ENCODE measurements around the gene SLC25A26. TPM values are rescaled to one million over a fixed set of nuclear protein-coding genes. Genes with fewer than 3 reads are reported as not detected.

SLC25A26 gene
- polyA plus RNA-seq, 1 donor (not counting 4 experiments of a cell fraction or from before 2014, with no cell fraction given) = 25.2 TPM

GRCh38 chr3:66386925-66387650 lies 166.3 kb downstream of the SLC25A26 start:
- DNase-seq (ENCODE audit: low read depth, low spot score) = no peak
- dilution Hi-C loops (cut with MboI; ENCODE audit: extremely low pct_ligation_motif_present, low sequenced_read_pairs) = no loop called here
- Histone ChIP-seq H3K4me3 (ENCODE audit: control insufficient read depth in 2 of 3, extremely low read depth in 1 of 3, insufficient read depth in 2 of 3, low read depth in 1 of 3, low read length in 3 of 3) (no peak overlapping the region), H4K20me1 (ENCODE audit: control insufficient read depth, extremely low read depth, insufficient read depth, low read length) (no peaks in the 10 kb centered on the region), H3K4me2 (ENCODE audit: control insufficient read depth, extremely low read depth, insufficient read depth, low read depth, low read length) (no peak overlapping the region), H3K9ac (ENCODE audit: control insufficient read depth, extremely low read depth, insufficient read depth, low read length) (no peak overlapping the region), H3K4me1 (ENCODE audit: control insufficient read depth, extremely low read depth, insufficient read depth, low read length) (no peaks in the 10 kb centered on the region), H3K36me3 (ENCODE audit: control insufficient read depth in 2 of 2, extremely low read depth in 1 of 2, insufficient read depth in 2 of 2, low read length in 2 of 2) (peaks cover 24 to 27% of the 10 kb centered on the region in 2 experiments), H3K9me3 (ENCODE audit: control insufficient read depth, low read depth, low read length) (no peaks in the 10 kb centered on the region), H3K9me1 (ENCODE audit: control insufficient read depth, extremely low read depth, insufficient read depth, low read length) (no peaks in the 10 kb centered on the region), H3K27ac (ENCODE audit: control insufficient read depth, insufficient read depth, low read length) (no peak overlapping the region), H3K27me3 (ENCODE audit: control insufficient read depth, extremely low read depth, insufficient read depth, low read length) (no peaks in the 10 kb centered on the region), H2AFZ (ENCODE audit: control insufficient read depth, low read length) (no peak overlapping the region), H3K79me2 (ENCODE audit: control insufficient read depth, insufficient read depth, low read length) (no peaks in the 10 kb centered on the region)
- TF ChIP-seq EZH2 (IDR thresholded peaks at IDR 0.05; ENCODE audit: low read length) (no peak), CTCF (optimal IDR thresholded peaks at IDR 0.05 in 1 of 3, IDR thresholded peaks at IDR 0.05 in 1 of 3, conservative IDR thresholded peaks at IDR 0.05 in 1 of 3; ENCODE audit: extremely low read depth in 1 of 3, insufficient read depth in 2 of 3, low read length in 3 of 3) (no peak)
- FAIRE-seq = peak; percentile 61

- Histone ChIP-seq H3K4me1 (ENCODE audit: control insufficient read depth, extremely low read depth, insufficient read depth, low read length) (no peaks in the 10 kb centered on the region), H3K79me2 (ENCODE audit: control insufficient read depth, insufficient read depth, low read length) (no peaks in the 10 kb centered on the region), H3K27ac (ENCODE audit: control insufficient read depth, insufficient read depth, low read length) (no peak overlapping the region), H2AFZ (ENCODE audit: control insufficient read depth, low read length) (no peak overlapping the region), H3K36me3 (ENCODE audit: control insufficient read depth in 2 of 2, extremely low read depth in 1 of 2, insufficient read depth in 2 of 2, low read length in 2 of 2) (peaks cover 8 to 22% of the 10 kb centered on the region in 2 experiments), H3K4me3 (ENCODE audit: control insufficient read depth in 2 of 3, extremely low read depth in 1 of 3, insufficient read depth in 2 of 3, low read depth in 1 of 3, low read length in 3 of 3) (no peak overlapping the region), H3K27me3 (ENCODE audit: control insufficient read depth, extremely low read depth, insufficient read depth, low read length) (no peaks in the 10 kb centered on the region), H4K20me1 (ENCODE audit: control insufficient read depth, extremely low read depth, insufficient read depth, low read length) (no peaks in the 10 kb centered on the region), H3K9me1 (ENCODE audit: control insufficient read depth, extremely low read depth, insufficient read depth, low read length) (no peaks in the 10 kb centered on the region), H3K9me3 (ENCODE audit: control insufficient read depth, low read depth, low read length) (no peaks in the 10 kb centered on the region), H3K4me2 (ENCODE audit: control insufficient read depth, extremely low read depth, insufficient read depth, low read depth, low read length) (no peak overlapping the region), H3K9ac (ENCODE audit: control insufficient read depth, extremely low read depth, insufficient read depth, low read length) (no peak overlapping the region)
- FAIRE-seq (no peak), DNase-seq (ENCODE audit: low read depth, low spot score) (no peak)
- dilution Hi-C loops (cut with MboI; ENCODE audit: extremely low pct_ligation_motif_present, low sequenced_read_pairs) = no loop called here
- TF ChIP-seq EZH2 (IDR thresholded peaks at IDR 0.05; ENCODE audit: low read length) (no peak), CTCF (optimal IDR thresholded peaks at IDR 0.05 in 1 of 3, IDR thresholded peaks at IDR 0.05 in 1 of 3, conservative IDR thresholded peaks at IDR 0.05 in 1 of 3; ENCODE audit: extremely low read depth in 1 of 3, insufficient read depth in 2 of 3, low read length in 3 of 3) (no peak)
These were observed 169.2 kb downstream of the SLC25A26 start for GRCh38 chr3:66390013-66390412.
